HPDE6-E6E7 (cell line): ENCODE results near the gene CNKSR2.

Source experiments
- DNase-seq: peaks from one replicate; pipeline ENCODE4 v3.0.0; 2011; ENCODE audit warnings: missing footprints; ENCODE audit errors: extremely low spot score

CNKSR2 gene

DNA sequence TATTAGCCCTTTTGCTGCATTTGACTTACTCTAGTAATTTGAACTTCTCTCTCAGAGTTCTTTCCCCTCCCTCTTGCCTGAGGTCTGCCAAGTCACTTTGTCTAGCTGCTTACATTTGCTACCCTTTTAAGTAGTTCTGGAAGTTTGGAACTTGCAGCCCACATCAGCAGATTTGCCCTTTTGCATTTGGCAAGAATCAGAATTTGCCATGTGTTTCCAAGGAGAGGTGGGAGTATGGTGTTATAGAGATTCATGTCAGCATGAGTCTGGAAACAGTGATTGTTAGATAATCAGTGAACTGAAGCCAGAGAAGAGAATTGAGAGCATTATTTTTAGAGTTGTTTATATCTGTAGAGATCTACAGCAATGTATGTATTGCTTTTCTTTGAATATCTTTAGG, 231.8 kb downstream of the CNKSR2 start:
- DNase-seq, result no peak

DNA sequence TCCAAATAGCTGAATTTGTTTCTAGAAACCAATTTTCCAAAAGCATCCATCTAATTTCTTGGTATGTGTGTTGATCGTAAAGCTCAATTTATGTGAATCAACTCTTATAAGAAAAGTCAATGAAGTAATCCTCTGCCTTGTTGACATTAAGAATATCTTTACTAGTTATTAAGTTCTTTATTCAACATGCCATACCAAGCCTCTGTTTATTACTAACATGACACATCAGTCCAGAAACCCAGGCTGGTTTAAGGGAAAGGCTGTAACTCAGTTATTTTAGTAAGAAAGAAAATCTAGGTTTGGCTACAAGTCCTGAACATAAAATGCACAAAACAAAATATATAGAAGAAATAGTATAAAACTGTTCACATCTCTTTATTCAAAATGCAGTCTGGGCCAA, 235.9 kb downstream of the CNKSR2 start:
- no peak for DNase-seq

DNA sequence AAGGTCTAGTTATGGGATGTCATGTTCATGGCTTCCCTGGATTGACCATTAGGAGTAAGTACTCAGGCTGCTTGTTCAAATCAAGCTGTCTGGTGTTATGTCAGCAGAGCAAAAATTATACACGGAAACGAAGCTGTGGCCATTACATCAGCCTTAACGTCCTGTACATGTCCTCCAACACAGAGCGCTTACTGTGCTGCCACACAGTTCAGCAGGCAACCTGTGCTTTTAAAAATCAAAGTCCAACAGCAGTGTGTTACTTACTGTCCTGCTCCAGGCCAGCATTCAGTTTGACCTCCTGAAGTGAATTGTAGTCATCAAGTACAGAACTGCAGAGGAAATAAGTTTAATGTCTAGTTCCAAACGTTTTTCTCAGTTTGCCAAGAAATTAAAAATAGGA, 237.9 kb downstream of the CNKSR2 start:
- no peak for DNase-seq

DNA sequence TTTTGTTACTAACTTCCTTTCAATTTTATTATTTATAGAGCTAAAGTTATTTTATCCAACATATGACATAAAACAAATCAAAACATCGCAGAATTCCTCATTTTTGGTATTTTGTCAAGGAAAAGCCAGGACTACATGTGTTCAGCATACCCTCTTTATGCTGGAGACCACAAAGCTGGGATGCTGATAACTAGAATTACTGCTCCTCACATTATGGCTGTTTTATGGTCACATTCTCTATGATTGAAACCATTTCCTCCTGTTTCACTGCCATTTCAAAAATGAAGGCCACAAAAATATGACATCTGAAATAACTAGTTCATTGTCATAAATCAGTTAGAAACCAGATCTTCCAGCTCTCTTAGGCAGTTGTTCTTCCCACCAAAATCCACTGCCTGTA, 242.2 kb downstream of the CNKSR2 start:
- DNase-seq, result no peak

DNA sequence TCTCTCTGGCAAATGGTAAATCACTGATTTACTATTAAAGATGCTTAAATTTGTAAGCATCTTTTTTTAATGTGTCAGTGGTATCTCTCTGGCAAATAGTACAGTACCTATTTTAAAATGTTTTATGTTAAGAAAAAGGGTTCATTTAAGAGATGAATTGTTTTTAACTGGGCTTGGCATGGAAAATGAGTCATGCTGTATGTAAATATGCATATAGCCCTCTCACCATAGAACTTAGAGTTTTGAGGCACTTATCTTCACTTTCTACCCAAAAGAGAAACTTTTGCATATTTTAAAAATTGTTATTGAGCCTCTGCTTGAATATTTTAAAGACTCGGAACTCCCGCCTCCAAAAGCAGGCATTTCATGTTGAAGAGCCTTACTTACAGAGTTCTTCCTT, 246.0 kb downstream of the CNKSR2 start:
- no peak for DNase-seq

DNA sequence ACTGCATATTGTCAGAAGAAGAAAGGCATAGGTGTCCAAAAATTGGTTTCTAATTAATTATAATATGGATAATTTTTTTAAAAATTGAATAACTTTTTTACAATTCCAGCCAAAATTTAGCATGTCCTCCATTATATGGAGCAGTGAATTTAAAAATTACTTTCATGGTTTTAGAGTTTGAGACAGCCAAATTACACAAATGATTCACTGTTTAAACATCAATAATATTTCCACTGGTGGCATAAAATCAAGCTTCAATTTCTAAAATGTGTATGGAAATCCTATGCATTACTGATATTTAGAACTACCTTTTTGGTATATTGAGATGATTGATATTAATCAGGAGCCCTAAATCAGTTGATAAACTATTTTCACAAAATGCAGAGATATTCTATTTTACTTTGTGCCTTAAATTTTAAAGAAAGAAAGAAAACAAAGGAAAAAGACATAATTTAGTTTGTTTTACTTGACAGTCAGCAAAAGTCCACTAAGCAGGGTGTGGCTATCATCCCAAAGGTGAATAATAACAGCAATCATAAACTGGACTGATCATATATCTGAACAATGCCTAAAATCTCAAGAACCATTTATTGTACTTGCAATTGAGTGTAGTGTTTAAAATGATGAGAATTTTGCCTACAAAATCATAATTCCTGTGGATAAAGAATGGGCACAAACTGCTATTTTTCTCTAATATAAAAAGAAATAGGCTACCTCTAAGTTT, 249.7 kb downstream of the CNKSR2 start:
- DNase-seq, result no peak

DNA sequence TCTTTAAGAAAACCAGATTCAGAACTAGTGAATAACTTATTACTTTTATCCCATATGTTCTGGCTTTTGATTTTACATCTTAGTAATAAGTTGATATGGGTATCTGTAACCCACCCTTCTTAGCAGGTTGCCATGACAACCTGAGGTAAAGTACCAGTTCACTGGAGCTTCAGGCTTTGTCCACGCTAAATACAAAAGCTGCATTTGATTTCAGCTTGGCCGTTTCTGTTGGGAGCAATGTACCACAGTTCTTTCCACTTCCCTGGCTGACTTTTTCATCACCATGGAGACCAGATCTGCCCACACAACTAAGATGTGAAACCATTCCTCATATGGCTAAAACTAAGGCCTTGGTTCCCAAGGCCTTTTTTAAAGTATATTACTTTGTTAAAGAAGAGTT, 257.8 kb downstream of the CNKSR2 start:
- DNase-seq, result no peak

DNA sequence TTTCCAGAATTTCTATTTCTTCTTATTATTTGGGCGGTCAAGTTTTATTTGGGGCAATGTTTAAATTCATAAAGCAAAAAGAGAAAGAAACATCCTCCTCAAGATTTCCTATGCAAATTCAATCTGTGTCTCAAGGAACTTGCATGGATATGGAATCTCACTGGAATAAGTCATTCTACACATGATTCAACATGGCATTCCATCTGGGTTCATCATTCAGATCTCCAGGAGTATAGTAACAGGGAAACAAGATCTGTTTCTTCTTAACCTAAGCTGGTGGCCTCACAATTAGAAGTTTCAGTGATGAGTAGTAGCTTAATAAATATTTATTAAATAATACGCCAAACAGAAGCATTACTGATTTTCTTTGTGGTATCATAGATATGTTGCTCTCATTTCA, 264.1 kb downstream of the CNKSR2 start:
- DNase-seq, result no peak

DNA sequence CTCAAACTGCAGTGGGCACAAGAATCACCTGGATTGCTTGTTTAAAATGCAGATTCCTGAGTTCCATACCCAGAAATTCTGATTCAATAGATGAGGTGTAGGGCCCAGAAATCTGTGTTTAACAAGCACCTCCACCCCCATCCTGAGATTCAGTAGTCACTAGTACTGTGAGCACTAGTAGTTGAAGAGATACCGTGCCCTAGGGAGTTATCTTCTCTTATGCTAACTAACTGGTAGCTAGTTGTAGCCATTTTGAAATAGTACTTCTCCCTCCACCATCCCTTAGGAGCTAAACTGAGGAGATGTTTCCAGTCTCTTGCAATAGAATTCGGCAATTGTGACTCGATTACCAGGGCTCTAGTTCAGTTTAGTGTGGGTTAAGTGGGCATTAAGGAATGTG, 265.6 kb downstream of the CNKSR2 start:
- DNase-seq, result no peak

DNA sequence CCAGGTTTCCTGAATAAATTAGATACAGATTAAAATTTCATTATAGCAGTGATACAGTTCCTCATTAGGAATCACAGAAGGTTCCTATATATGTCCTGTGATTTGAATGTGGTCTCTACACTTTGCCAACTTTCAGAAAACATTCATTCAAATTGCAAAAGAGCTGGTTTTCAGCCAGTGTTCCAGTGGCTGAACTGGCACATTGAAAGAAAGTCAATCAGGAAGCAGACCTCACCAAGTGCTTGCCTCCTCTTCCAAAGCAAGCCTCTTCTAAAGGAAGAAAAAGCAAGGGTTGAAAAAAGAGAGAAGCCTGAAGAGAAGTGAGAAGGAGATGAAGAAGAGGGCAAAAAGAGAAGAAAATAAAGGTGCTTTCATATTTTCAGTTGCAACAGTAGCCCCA, 271.2 kb downstream of the CNKSR2 start:
- DNase-seq, result no peak

DNA sequence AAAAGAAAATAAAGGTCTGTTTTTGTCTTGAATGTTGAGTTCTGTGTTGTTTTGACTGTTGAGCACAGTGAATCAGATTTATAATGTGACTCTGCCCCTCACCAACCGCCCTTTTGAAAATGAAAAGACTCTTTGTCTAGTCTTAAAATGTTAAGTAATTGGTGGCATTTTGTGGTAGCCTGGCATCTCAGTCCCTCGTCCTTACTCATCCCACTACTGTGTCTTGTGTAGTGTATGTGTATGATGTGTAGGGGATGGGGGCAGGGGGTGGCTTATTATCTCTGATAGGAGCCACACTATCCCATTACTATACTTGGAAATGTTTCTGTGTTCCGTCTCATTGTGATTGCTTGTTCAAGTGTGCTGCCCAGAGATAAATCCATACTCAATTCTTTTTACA, 271.7 kb downstream of the CNKSR2 start:
- DNase-seq, result no peak

DNA sequence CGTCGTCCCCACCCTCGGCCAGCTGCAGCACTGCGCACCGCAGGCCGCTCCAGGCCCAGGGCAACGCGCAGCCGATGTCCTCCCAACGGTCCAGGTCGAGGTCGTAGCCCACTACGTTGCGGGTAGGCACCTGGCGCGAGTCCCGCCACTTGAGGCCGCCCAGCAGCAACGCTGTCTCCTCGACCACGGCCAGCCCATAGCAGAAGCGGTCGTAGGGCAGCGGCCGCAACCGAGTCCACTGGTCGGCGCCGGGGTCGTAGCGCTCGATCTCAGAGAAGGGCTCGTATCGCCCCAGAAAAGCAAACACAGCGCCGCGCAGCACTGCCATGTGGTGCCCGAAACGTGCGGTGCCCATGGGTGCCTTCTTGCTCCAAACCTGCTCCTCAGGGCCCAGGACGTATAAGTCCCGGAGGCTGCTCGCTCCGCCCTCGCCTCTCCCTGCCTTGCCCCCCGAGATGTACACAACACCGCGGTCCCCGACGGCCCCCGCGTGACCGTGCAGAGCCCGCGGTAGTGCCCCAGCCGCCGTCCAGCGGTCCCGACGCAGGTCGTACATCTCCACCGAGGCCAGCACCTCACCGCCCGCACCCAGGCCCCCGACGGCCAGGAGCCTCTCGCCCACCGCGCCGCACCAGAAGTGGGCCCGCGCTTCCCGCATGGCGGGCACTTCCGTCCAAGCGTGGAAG, 281.8 kb downstream of the CNKSR2 start:
- no peak for DNase-seq

DNA sequence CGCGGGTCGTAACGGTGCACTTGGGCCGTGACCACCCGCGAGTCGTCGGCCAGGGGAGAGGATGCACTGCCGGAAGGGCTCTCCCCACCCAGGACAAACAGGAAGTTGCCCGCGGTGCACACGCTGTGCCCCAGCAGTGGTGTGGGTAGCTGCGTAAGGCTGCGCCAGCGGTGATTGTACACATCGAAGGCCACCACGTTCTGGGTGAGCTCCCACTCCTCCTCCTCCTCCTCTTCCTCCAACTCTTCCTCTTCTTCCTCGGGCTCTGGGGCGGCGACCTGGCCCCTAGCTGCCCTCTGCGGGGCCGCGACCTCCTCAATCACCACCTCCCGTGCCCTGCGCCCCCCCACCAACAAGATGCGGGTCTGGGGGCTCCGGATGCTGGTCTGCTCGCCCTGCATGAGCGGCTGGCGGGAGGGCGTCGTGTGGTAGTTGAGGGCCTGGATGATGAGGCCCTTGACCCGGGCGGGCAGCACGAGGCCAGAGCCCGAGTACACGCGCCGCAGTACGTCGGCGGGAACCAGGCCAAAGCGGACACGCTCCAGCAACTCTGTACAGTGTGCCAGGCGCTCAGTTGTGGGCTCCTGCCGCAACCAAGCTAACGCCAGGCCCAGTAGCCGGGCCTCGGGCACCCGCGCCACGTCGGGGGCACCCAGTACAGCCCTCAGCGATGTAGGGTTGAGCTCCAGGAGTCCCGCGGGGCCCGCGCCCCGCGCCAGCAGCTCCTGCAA, 282.5 kb downstream of the CNKSR2 start:
- DNase-seq, result no peak

DNA sequence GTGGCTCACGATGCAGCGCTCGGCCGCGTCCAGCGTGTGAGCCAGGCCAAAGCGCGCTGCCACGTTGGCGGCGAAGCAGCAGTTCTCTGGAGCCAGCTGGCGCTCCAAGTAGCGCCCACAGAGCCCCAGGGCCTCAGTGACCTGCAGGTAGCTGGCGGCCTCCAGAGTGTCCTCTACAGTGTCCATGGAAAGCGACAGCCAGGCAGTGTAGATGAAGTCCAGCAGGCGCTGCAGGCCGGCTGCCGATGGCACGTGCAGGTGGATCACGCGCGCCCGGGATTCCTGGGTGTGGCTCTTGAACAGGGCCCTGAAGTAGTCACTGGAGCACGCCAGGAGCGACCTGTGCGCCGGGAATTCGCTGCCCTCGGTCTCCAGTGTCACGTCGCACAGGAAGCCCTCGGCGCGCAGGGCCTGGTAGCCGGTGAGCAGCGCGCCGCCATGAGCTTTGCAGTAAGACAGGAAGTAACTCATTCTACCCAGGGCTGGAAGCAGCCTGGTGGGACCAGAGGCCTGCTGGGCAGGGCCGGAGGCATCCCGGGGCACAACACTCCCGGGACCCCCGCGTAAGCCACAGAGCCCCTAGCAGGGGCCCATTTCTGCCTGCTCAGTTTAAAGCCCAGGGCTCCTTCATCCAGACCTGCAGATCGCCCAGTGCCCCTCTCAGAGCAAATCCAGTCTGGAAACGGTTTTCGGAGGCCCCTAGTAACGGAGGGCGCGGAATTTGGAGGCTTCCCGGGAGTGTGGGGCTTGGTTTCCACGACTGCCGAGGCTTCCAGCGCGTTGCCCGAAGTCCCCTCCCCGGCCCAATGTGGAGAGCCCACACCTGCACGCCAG, 283.3 kb downstream of the CNKSR2 start:
- DNase-seq, result no peak

DNA sequence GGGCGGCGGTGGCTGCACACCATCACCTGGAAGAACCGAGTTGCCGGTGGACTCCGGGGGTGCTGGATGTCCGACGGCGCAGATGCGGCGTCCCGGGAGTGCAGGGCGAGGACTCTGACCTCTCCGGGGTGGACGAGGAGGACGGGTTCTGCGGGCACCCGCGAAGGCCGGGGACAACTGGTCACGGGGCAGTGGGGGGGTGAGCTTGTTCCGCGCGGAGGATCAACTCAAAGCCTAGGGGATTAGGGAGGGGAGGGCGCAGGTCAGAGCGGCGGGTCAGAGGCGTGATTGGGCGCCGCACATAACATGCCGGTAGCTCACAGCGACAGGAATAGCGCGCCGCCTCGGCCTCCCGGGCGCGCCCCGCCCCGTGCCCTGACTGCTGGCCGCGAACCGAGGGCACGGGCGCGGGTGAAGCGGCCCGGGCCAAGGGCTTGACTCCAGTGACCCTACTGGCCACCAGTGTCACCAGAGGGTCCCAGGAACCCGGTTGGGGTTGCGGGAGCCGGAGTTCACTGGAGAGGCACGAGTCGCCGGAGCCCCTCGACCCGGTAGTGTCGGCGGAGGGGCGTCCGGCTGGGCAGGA, 284.0 kb downstream of the CNKSR2 start, which contains the start of gene KLHL34:
Gene KLHL34 (minus strand): TSS at position 179 of the 586 bp plus-strand sequence. CDS start 542 bp downstream, outside the sequence.
- no peak for DNase-seq

DNA sequence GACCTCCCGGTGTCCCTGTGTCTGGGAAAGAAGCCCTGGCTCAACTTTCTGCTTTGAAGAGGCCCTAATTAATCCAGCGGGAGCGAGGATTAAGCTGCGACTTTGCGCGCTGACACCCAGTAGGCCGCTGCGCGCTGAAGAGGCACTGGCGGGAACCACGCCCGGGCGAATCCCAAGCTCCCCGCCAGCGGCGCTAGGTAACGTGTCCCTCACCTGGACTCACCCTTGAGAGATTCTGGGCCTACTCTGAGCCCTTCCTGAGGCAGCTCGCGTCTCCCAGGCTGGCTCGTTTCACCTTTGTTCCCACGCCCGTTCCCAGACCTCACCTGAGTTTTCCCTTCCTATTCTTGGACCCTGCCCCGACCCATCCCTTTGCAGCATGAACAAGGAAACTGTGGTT, 284.5 kb downstream of the CNKSR2 start:
- no peak for DNase-seq

DNA sequence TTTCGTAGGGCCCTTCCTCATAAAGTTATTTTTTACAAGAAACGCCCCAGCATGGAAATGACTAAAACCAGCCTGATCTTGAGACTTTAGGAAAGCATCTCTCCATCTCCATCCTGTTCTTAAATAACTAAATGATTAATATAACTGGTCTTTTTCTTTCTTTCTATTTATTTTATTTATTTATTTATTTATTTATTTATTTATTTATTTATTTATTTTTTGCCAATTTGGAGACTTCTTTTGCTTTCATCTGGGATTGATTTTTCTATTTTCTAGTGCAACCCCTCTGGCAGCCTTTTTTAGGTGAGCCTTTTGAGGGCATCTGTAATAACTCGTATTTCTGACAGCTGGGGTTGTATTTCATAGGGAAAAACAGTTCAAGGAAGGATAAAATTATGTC, 285.1 kb downstream of the CNKSR2 start:
- DNase-seq, result no peak

DNA sequence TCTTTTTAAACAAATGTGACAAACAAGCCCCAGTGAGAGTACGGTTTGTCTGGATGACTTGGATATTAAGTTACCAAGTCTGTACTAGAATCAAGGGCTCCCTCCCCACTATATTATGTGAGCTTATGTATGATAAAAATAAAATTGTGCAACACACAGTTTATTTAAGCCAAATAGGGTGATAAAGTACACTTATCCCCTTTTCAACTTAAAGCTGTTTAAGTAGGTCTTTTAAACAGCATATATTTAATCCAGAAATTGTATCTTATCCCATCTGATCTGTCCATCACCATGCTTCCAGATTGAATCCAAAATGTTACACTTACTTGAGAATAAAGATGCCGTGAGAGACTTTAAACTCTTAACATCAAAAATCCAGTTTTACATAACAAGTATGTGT, 285.9 kb downstream of the CNKSR2 start:
- no peak for DNase-seq

DNA sequence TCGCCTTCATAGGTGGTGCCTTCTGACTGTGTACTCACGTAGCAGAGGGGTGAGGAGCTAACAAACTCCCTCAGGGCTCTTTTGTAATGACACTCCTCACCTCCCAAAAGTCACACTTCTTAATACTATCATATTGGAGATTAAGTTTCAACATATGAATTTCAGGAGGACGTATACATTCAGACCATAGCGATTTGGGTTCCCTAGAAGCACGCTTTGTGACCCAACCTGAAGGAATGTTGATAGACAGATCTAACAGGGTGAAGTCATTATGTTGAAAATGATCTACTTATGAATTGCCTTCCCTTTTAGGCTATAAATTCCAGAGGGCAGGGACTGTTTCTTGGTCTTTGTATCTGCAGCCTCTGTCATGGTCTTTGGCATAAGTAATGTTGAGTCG, 287.1 kb downstream of the CNKSR2 start:
- DNase-seq, result peak; percentile 11

DNA sequence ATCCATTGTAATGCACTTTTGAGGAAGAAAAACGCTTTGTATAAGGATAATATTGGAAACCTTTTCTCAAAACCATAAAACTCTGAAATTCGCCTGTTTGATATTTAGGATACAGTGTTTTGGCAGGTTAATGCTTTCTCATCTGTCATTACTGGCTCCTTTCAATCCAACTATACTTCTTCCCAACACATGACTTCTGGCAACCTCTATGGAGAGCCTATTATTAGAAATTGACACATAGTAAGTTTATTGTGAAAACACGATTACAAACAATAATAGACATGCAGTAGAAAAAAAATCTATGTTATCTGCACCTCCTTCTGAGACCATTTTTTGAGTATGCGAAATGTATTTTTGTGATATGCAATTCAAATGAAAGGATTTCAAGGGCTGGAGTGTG, 288.5 kb downstream of the CNKSR2 start:
- no peak for DNase-seq

DNA sequence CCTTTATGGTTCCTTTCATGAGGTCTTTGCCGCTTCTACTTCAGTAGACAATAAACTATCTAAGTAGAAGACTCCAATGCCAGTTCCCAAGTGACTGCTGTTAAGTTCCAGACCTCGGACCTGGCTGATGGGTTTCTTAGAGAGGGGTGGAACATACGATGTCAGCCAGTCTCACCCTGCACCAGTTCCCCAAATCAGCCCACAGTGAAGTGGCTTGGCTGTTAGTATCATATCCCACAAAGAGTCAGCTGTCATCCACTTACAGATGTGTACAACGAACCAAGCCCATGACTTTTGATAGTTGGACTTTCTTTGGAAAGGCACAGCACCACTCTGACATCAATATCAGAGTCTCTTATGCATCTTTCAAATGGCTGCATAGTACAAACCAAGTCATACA, 292.0 kb downstream of the CNKSR2 start:
- DNase-seq, result no peak

DNA sequence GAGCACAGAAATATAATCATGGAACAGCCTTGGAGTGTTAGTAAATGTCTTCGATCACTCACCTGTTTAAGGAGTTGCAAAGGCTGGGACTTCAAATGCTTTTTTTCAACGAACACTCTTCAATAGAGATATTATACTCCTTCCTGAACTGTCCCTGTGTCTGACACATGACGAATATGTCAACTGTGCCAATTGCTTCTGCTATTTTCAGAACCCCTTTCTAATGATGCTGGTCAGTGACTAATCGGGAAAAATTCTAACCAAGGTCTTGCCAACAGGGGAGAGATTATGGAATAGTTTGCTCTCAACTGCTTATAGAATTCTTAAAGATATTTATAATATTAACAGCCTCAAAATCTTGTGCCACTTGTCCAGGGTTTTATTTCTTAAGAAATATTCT, 292.5 kb downstream of the CNKSR2 start:
- DNase-seq, result no peak
